Mesendoderm (in vitro differentiated cells): Measurements from ENCODE around the gene BBS4.

Experiments
- DNase-seq: peaks from one replicate; pipeline ENCODE4 v3.0.0; 2013
- H2AK5ac ChIP-seq: 2 replicates; pipeline ENCODE4 v1.6.1; 2013; ENCODE audit warnings: low read length, inconsistent platforms
- H2BK120ac ChIP-seq: 2 replicates; pipeline ENCODE4 v1.6.1; 2013; ENCODE audit warnings: low read depth, mild to moderate bottlenecking, low read length, moderate library complexity, mixed read lengths
- H2BK15ac ChIP-seq: replicated peaks from 2 replicates; pipeline ENCODE4 v1.6.1; 2013; ENCODE audit warnings: low read depth, mild to moderate bottlenecking, moderate library complexity
- H2BK5ac ChIP-seq: 2 replicates; pipeline ENCODE4 v1.6.1; 2013; ENCODE audit warnings: low read length, inconsistent platforms
- H3K18ac ChIP-seq: 2 replicates; pipeline ENCODE4 v1.6.1; 2013; ENCODE audit warnings: mild to moderate bottlenecking, low read length, mixed read lengths
- H3K23ac ChIP-seq: one replicate; pipeline ENCODE4 v1.6.1; 2013; ENCODE audit warnings: low read length
- H3K27ac ChIP-seq: 2 replicates; pipeline ENCODE4 v1.5.1; 2013; ENCODE audit warnings: low read depth, mild to moderate bottlenecking, inconsistent platforms, low read length, moderate library complexity
- H3K27me3 ChIP-seq: 2 replicates; pipeline ENCODE4 v1.6.1; 2013; ENCODE audit warnings: low read length, control low read depth, mild to moderate bottlenecking, inconsistent platforms; ENCODE audit not compliant: insufficient read depth, poor library complexity
- H3K36me3 ChIP-seq: 2 replicates; pipeline ENCODE4 v1.6.1; 2013; ENCODE audit warnings: low read length, inconsistent platforms; ENCODE audit not compliant: control insufficient read depth, insufficient read depth
- H3K4ac ChIP-seq: one replicate; pipeline ENCODE4 v1.6.1; 2013; ENCODE audit warnings: low read depth, mild to moderate bottlenecking, low read length, moderate library complexity
- H3K4me1 ChIP-seq: 2 replicates; pipeline ENCODE4 v1.6.1; 2013; ENCODE audit warnings: low read depth, low read length, inconsistent platforms; ENCODE audit not compliant: control insufficient read depth
- H3K4me2 ChIP-seq: 2 replicates; pipeline ENCODE4 v1.6.1; 2013; ENCODE audit warnings: low read length
- H3K4me3 ChIP-seq: 2 replicates; pipeline ENCODE4 v1.5.1; 2013; ENCODE audit warnings: mild to moderate bottlenecking, low read length
- H3K56ac ChIP-seq: one replicate; pipeline ENCODE4 v1.6.1; 2013; ENCODE audit warnings: low read length
- H3K79me1 ChIP-seq: 2 replicates; pipeline ENCODE4 v1.6.1; 2013; ENCODE audit warnings: low read length, inconsistent platforms
- H3K79me2 ChIP-seq: 2 replicates; pipeline ENCODE4 v1.6.1; 2013; ENCODE audit warnings: mild to moderate bottlenecking, low read length; ENCODE audit not compliant: control insufficient read depth, insufficient read depth
- H3K9ac ChIP-seq: 2 replicates; pipeline ENCODE4 v1.6.1; 2013; ENCODE audit warnings: low read length, inconsistent platforms
- H4K5ac ChIP-seq: one replicate; pipeline ENCODE4 v1.6.1; 2013; ENCODE audit warnings: low read length
- H4K8ac ChIP-seq: one replicate; pipeline ENCODE4 v1.6.1; 2013; ENCODE audit warnings: low read depth, mild to moderate bottlenecking, control low read depth, low read length, moderate library complexity
- WGBS: extraction: QIAGEN DNeasy Blood & Tissue Kit; methylation state at CpG from one replicate; pipeline ENCODE4 v1.1.7; 2013; ENCODE audit warnings: low lambda C conversion rate, missing lambda C conversion rate; ENCODE audit not compliant: insufficient coverage; ENCODE audit errors: extremely low coverage; 5-methylcytosine and 5-hydroxymethylcytosine counted together

The BBS4 gene

GRCh38 chr15:72782274-72783003, 96.4 kb downstream of the BBS4 start:
- Histone ChIP-seq H4K5ac (no peak overlapping the region), H3K4ac (no peak overlapping the region), H3K36me3 (no peaks in the 10 kb centered on the region), H3K79me2 (peaks cover 34% of the 10 kb centered on the region), H3K27ac (no peak overlapping the region), H3K56ac (peak overlapping the region; percentile 91), H2BK120ac (no peak overlapping the region), H3K27me3 (no peaks in the 10 kb centered on the region), H2BK15ac (no peak overlapping the region), H3K4me2 (peak overlapping the region; percentile 95), H2AK5ac (no peak overlapping the region), H2BK5ac (no peak overlapping the region), H3K79me1 (peaks cover 24% of the 10 kb centered on the region), H4K8ac (no peak overlapping the region), H3K23ac (no peak overlapping the region), H3K18ac (no peak overlapping the region), H3K4me1 (no peaks in the 10 kb centered on the region), H3K9ac (peak overlapping the region; percentile 93), H3K4me3 (peak overlapping the region; percentile 86)
- WGBS, result no CpG with 5 or more reads among the region's 14 CpGs
- no peak for DNase-seq

- H3K56ac ChIP-seq, result peak overlapping the region; percentile 91
- H3K27ac ChIP-seq, result peak overlapping the region; percentile 61
- no peak overlapping the region for H2BK15ac ChIP-seq
- H3K18ac ChIP-seq, result peak overlapping the region; percentile 95
- H3K4ac ChIP-seq, result peak overlapping the region; percentile 81
- peak overlapping the region; percentile 93 for H3K9ac ChIP-seq
- H4K5ac ChIP-seq, result no peak overlapping the region
- peak overlapping the region; percentile 68 for H2BK120ac ChIP-seq
- H4K8ac ChIP-seq, result no peak overlapping the region
- no peak overlapping the region for H2AK5ac ChIP-seq
- peaks cover 34% of the 10 kb centered on the region for H3K79me2 ChIP-seq
- peak; percentile 74 for DNase-seq
- peak overlapping the region; percentile 95 for H3K4me2 ChIP-seq
- no peak overlapping the region for H3K23ac ChIP-seq
- no peak overlapping the region for H2BK5ac ChIP-seq
- H3K4me1 ChIP-seq, result no peaks in the 10 kb centered on the region
- no CpG with 5 or more reads among the region's 52 CpGs for WGBS
- peak overlapping the region; percentile 86 for H3K4me3 ChIP-seq
- H3K27me3 ChIP-seq, result no peaks in the 10 kb centered on the region
- H3K79me1 ChIP-seq, result peaks cover 24% of the 10 kb centered on the region
- no peaks in the 10 kb centered on the region for H3K36me3 ChIP-seq
Measured at GRCh38 chr15:72783004-72783639, 97.1 kb downstream of the BBS4 start.

GRCh38 chr15:72783640-72784455, 97.8 kb downstream of the BBS4 start, which contains the start of gene ADPGK:
Gene ADPGK, minus strand, starts transcription at chr15:72783758. Its CDS starts 67 bp downstream, at chr15:72783691.
- Histone ChIP-seq H3K4ac (peak within 1 kb of the TSS; percentile 81), H3K4me3 (peak within 1 kb of the TSS; percentile 86), H4K5ac (no peak within 1 kb of the TSS), H3K27me3 (no peaks in the 10 kb centered on the region), H3K4me2 (peak within 1 kb of the TSS; percentile 95), H3K4me1 (no peaks in the 10 kb centered on the region), H3K79me2 (peaks cover 32% of the 10 kb centered on the region), H3K36me3 (no peaks in the 10 kb centered on the region), H2BK120ac (peak within 1 kb of the TSS; percentile 68), H4K8ac (no peak within 1 kb of the TSS), H2AK5ac (no peak within 1 kb of the TSS), H3K18ac (peak within 1 kb of the TSS; percentile 95), H3K56ac (peak within 1 kb of the TSS; percentile 91), H3K23ac (no peak within 1 kb of the TSS), H2BK5ac (no peak within 1 kb of the TSS), H2BK15ac (no peak within 1 kb of the TSS), H3K27ac (peak within 1 kb of the TSS; percentile 61), H3K79me1 (peaks cover 20% of the 10 kb centered on the region), H3K9ac (peak within 1 kb of the TSS; percentile 93)
- DNase-seq, result peak; percentile 92
- WGBS, result no CpG with 5 or more reads among the region's 68 CpGs

GRCh38 chr15:72784456-72784876, 98.5 kb downstream of the BBS4 start:
- no peak for DNase-seq
- no peaks in the 10 kb centered on the region for H3K4me1 ChIP-seq
- H3K4ac ChIP-seq, result no peak overlapping the region
- H3K36me3 ChIP-seq, result no peaks in the 10 kb centered on the region
- no peak overlapping the region for H2BK120ac ChIP-seq
- H2AK5ac ChIP-seq, result no peak overlapping the region
- no peak overlapping the region for H4K8ac ChIP-seq
- no peak overlapping the region for H2BK15ac ChIP-seq
- H3K27me3 ChIP-seq, result no peaks in the 10 kb centered on the region
- H2BK5ac ChIP-seq, result no peak overlapping the region
- H4K5ac ChIP-seq, result no peak overlapping the region
- H3K79me2 ChIP-seq, result peaks cover 31% of the 10 kb centered on the region
- no peak overlapping the region for H3K18ac ChIP-seq
- no peak overlapping the region for H3K23ac ChIP-seq
- H3K27ac ChIP-seq, result no peak overlapping the region
- WGBS, result no CpG with 5 or more reads among the region's 7 CpGs
- H3K56ac ChIP-seq, result no peak overlapping the region
- H3K4me2 ChIP-seq, result no peak overlapping the region
- no peak overlapping the region for H3K9ac ChIP-seq
- H3K4me3 ChIP-seq, result no peak overlapping the region
- peaks cover 19% of the 10 kb centered on the region for H3K79me1 ChIP-seq

GRCh38 chr15:72785432-72785831, 99.4 kb downstream of the BBS4 start:
- Histone ChIP-seq H3K36me3 (no peaks in the 10 kb centered on the region), H2BK120ac (no peak overlapping the region), H3K9ac (no peak overlapping the region), H3K23ac (no peak overlapping the region), H3K79me1 (peaks cover 16% of the 10 kb centered on the region), H3K56ac (no peak overlapping the region), H2AK5ac (no peak overlapping the region), H3K4me2 (no peak overlapping the region), H3K4me1 (no peaks in the 10 kb centered on the region), H3K27ac (no peak overlapping the region), H2BK15ac (no peak overlapping the region), H3K4ac (no peak overlapping the region), H3K4me3 (no peak overlapping the region), H3K79me2 (peaks cover 28% of the 10 kb centered on the region), H4K5ac (no peak overlapping the region), H3K27me3 (no peaks in the 10 kb centered on the region), H3K18ac (no peak overlapping the region), H4K8ac (no peak overlapping the region), H2BK5ac (no peak overlapping the region)
- no CpG with 5 or more reads among the region's 4 CpGs for WGBS
- DNase-seq, result no peak
